Right atrium auricular region (tissue), 2 donors: ENCODE data around the gene METTL5. TPM values are rescaled to one million over a fixed set of nuclear protein-coding genes. Genes with fewer than 3 reads are reported as not detected.

Source experiments
- DNase-seq: peaks from one replicate; pipeline ENCODE4 v3.0.0-alpha.2; 2019; ENCODE audit warnings: low spot score
- H3K27ac ChIP-seq, 2 donors: fragments of 200-600 bp; sonication (generic); 1 replicate in 1 of 2; 2 replicates in 1 of 2; pipeline ENCODE4 v1.5.1; 2016 to 2019
- H3K27me3 ChIP-seq, 2 donors: fragments of 200-600 bp; sonication (generic); one replicate each; pipeline versions ENCODE4 v1.5.1 to v1.6.0; 2017 to 2019
- H3K36me3 ChIP-seq: fragments of 200-600 bp; sonication (generic); one replicate; pipeline ENCODE4 v1.5.1; 2016
- H3K4me1 ChIP-seq, 2 donors: fragments of 200-600 bp; sonication (generic); one replicate each; pipeline versions ENCODE4 v1.5.1 to v1.6.0; 2017 to 2019
- H3K4me3 ChIP-seq, 2 donors: fragments of 200-600 bp; sonication (generic); 1 replicate in 1 of 2; 2 replicates in 1 of 2; pipeline ENCODE4 v1.5.1; 2017 to 2019; ENCODE audit warnings: mild to moderate bottlenecking in 1 of 2, moderate library complexity in 1 of 2
- H3K9me3 ChIP-seq, 2 donors: fragments of 200-600 bp; sonication (generic); one replicate each; pipeline ENCODE4 v1.5.1; 2019
- CTCF ChIP-seq, 2 donors: fragments of 200-600 bp; sonication (generic); IDR thresholded peaks; one replicate each; pipeline ENCODE4 v1.5.1; 2019; ENCODE audit warnings: antibody characterized with exemption in 2 of 2
- total RNA-seq, 2 donors: library from RNA; depleted of rRNA; stranded (reverse); fragments of >200 nt; gene quantifications; one replicate each; pipeline ENCODE4 v1.1.0, GENCODE V29; 2016

METTL5 gene
- total RNA-seq, 2 donors from 2014 or later = 47.8 to 49.0 TPM

GRCh38 chr2:169772651-169773050, 52.1 kb downstream of the METTL5 start:
- no peaks in the 10 kb centered on the region for H3K9me3 ChIP-seq
- no peak for TF ChIP-seq CTCF (IDR thresholded peaks at IDR 0.05)

GRCh38 chr2:169771612-169772011, 53.1 kb downstream of the METTL5 start:
- no peaks in the 10 kb centered on the region for H3K9me3 ChIP-seq
- no peak overlapping the region for H3K27ac ChIP-seq
- no peak overlapping the region for H3K4me3 ChIP-seq
- peaks cover 0 to 10% of the 10 kb centered on the region in 2 donors for H3K27me3 ChIP-seq
- peaks cover 0 to 16% of the 10 kb centered on the region in 2 donors for H3K4me1 ChIP-seq
- TF ChIP-seq CTCF (IDR thresholded peaks at IDR 0.05) = no peak
- no peaks in the 10 kb centered on the region for H3K36me3 ChIP-seq
- DNase-seq = no peak

More at GRCh38 chr2:169772651-169773050, 52.1 kb downstream of the METTL5 start:
- no peak for DNase-seq
- Histone ChIP-seq H3K4me3 (no peak overlapping the region), H3K4me1 (peaks cover 0 to 9% of the 10 kb centered on the region in 2 donors), H3K27ac (no peak overlapping the region), H3K36me3 (no peaks in the 10 kb centered on the region), H3K27me3 (peaks cover 0 to 10% of the 10 kb centered on the region in 2 donors)

- no peaks in the 10 kb centered on the region for H3K36me3 ChIP-seq
- H3K27ac ChIP-seq = no peak overlapping the region
- H3K4me1 ChIP-seq = peaks cover 0 to 16% of the 10 kb centered on the region in 2 donors
- H3K4me3 ChIP-seq = no peak overlapping the region
- H3K9me3 ChIP-seq = no peaks in the 10 kb centered on the region
- no peak for DNase-seq
- TF ChIP-seq CTCF (IDR thresholded peaks at IDR 0.05) = no peak
- peaks cover 0 to 10% of the 10 kb centered on the region in 2 donors for H3K27me3 ChIP-seq
Measured at GRCh38 chr2:169771021-169771420, 53.7 kb downstream of the METTL5 start.

GRCh38 chr2:169768262-169768995, 56.3 kb downstream of the METTL5 start:
- H3K9me3 ChIP-seq = no peaks in the 10 kb centered on the region
- no peak for DNase-seq
- no peaks in the 10 kb centered on the region for H3K36me3 ChIP-seq
- TF ChIP-seq CTCF (IDR thresholded peaks at IDR 0.05) = no peak
- peaks cover 0 to 10% of the 10 kb centered on the region in 2 donors for H3K27me3 ChIP-seq
- H3K4me1 ChIP-seq = peaks cover 0 to 16% of the 10 kb centered on the region in 2 donors
- peak overlapping the region; percentile 7 to 43 for H3K4me3 ChIP-seq
- H3K27ac ChIP-seq = no peak overlapping the region

GRCh38 chr2:169767243-169767888, 57.3 kb downstream of the METTL5 start:
- Histone ChIP-seq H3K4me3 (no peak overlapping the region), H3K4me1 (peaks cover 0 to 16% of the 10 kb centered on the region in 2 donors), H3K9me3 (no peaks in the 10 kb centered on the region), H3K27me3 (peaks cover 0 to 10% of the 10 kb centered on the region in 2 donors), H3K27ac (no peak overlapping the region), H3K36me3 (no peaks in the 10 kb centered on the region)
- DNase-seq = peak; percentile 67
- peak; percentile 49 to 75 for TF ChIP-seq CTCF (IDR thresholded peaks at IDR 0.05)
